ENCODE results near the gene INPP5A.

DNA sequence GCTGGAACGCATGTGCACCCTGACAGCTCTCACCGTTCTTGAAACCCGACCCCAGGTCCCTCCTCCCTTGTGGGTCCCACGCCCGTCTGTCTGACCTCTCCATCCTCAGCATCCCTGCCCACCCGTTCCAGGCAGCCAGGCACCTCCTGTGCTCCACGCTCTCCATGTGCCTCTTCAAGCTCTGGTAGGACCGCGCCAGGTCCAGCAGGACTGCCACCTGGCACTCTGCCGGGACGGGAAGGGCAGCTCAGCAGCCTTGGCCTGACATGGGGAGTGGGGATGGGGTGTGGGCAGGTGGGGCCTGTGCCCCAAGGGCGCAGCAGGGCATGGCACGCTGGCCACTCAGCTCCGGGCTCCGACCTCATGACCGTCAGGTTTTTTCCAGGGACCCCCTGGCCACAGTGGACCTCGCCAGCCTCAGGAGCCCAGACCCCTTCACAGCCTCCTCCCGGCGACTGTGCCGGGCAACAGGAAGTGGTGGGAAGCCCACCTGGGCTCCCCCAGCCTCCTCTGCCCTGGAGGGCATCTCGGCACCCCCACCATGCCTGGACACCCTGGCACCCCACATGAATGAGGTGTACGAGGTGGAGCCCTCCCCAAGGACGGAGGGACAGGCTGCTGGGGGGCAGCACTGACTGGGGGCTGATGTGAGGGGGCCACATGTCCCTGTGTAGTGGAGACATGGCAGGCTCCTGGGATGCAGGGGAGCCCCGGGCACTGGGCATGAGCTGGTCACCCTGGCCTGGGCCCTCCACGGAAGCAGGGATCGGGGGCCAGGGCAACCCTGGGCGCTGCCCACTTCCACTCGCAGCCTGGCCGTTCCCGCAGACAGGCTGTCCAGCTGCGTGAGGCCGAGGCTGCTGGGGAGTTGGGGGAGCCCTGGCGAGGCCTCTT, 273.5 kb downstream of the INPP5A start:
- TF ChIP-seq, protein P1, sequence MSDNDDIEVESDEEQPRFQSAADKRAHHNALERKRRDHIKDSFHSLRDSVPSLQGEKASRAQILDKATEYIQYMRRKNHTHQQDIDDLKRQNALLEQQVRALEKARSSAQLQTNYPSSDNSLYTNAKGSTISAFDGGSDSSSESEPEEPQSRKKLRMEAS (IDR thresholded peaks at IDR 0.05), result no peak
- no peak for TF ChIP-seq CTCF (IDR thresholded peaks at IDR 0.05 in 2 of 3, conservative IDR thresholded peaks at IDR 0.05 in 1 of 3; ENCODE audit: borderline replicate concordance in 1 of 3, insufficient read depth in 1 of 3, low read depth in 2 of 3, low read length in 2 of 3)
- TF ChIP-seq CEBPB (IDR thresholded peaks at IDR 0.05; ENCODE audit: low read depth), result no peak
